GM19023 (cell line): ENCODE results near the gene IRF9.

Source experiments
- ATAC-seq: cut with Tn5 transposase; IDR thresholded peaks from one replicate; pipeline ENCODE4 v1.9.1; 2021; ENCODE audit warnings: mild to moderate bottlenecking, moderate library complexity; ENCODE audit not compliant: unreplicated experiment

Gene IRF9

GRCh38 chr14:24176599-24176998, 15.5 kb downstream of the IRF9 start:
- ATAC-seq, result no peak

GRCh38 chr14:24177041-24177825, 16.2 kb downstream of the IRF9 start:
- ATAC-seq, result no peak

DNA sequence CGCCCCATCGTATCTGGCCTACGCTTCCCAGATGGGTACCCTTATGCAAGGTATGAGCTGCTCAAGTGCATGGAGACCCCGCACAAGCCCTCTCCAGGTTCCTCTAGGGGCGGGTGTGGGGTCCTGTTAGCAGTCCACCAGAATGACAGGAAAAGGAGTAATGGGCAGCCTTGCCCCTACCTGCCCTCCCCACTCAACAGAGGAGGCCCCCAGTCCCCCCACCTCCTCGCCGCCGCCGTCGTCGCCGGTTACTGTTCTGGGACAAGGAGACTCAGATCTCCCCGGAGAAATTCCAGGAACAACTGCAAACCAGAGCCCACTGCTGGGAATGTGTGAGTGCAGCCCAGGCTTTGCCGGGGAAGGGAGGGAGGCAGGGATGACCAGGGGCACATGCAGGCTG, 16.8 kb downstream of the IRF9 start:
- no peak for ATAC-seq

GRCh38 chr14:24178399-24179178, 17.5 kb downstream of the IRF9 start:
- ATAC-seq, result no peak

DNA sequence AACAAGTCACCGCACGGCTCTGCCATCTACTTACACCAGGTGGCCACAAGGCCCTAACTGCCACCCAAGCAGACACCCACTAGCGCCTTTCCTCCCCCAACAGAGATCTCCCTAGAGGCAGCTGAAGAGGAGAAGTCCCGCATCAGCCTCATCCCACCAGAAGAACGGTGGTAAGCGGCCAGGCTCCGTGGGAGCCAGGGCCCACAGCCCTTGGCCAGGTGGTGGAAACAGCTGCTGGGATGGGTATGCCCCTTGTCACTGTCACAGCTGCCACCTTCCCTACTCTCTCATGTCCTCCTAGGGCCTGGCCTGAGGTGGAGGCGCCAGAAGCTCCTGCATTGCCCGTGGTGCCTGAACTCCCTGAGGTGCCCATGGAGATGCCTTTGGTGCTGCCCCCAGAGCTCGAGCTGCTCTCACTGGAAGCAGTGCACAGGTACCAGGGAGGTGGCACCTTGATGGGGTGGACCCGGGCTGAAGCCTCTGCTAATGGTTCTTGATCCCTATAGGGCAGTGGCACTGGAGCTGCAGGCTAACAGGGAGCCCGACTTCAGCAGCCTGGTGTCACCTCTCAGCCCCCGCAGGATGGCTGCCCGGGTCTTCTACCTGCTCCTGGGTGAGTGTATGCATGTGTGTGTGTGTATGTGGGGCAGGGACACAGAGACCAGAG, 18.4 kb downstream of the IRF9 start:
- ATAC-seq, result no peak

- ATAC-seq, result no peak
Observed at GRCh38 chr14:24179961-24180796, 19.1 kb downstream of the IRF9 start.

DNA sequence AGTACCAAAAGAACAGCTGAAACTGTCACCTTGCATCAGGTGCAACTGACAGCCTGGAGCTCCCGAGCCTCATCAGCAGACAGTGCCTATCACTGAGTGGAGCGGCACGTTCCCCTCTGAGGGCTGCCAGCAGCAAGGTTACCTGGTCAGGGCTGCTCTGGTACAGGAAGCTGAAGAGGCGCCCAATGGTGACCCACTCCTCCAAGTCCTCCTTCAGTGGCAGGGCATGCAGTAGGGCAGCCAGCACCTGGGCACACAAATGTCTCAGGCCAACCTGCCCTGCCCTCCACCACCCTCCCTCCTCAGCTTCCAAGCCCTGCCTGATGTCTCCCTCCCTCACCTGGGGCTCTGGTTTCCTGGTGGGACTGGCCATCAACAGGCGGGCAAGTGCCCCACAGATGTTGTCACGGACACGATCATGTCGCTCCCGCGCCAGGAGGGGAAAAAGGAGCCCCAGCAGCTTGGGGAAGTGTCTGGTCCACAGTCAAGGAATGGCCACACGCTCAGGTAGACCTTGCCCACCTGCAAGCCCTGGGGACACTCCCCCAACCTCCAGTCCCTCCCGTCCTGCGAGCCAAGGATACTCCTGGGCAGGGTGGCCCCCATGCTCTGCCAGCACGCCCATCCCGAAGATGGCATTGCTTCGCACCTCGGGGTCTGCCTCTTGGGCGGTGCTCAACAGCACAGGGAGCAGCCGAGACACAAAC, 20.5 kb downstream of the IRF9 start:
- no peak for ATAC-seq

DNA sequence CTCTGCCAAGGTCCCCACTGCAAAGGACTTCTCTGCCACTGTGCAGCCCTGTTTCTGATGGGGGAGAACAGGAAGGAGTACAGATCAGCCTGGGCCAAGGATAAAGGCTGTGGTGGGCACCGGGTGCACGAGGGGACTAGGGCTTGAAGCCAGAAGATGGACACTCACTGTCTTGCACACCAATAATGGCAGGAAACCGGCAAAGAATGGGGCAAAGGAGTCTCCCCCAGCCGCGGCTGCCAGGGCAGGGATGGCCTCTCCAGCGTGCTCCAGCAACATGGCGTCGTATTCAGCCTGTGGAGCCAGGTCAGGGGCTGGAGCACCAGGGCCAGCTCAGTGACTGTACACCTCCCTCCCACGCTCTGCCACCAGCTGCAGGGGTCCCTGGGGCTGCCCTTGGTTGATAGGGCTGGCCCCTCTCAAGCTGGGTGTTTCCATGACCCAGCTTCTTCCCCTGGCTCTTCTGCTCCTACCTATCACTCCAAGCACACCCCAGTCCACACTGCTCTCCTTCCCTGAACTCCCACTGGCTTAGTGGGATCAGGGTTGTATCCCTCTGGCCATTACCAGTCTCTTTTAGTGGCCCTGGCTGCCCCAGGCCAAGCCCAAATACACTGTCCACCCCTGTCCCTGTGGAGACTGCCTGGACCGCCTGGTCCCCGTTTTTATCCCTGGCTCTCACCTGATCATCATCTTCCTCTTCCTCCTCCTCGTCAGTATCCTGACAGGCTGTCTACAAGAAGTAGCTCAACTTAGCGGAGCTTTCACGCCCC, 21.2 kb downstream of the IRF9 start:
- no peak for ATAC-seq

DNA sequence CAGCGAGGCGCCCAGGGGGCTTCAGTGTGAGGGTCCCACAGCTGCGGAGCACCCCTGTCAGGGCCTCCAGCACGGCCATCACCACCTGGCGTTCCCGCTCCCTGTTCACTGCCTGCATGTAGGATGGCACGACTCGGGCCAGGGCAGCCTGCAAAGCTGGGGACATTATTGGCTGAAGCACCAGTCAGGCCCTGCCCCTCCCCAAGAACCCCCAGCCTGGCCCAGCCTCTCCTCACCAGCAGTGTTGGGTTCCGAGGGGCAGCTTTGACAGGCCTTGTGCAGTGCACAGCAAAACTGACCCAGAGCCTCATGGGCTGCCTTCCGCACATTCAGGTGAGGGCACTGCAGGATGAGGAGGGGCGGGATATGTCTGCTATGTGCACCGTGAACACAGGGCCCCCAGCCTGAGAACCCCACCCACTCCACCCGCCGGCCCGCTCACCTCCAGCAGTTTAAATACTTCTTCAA, 22.0 kb downstream of the IRF9 start:
- no peak for ATAC-seq

DNA sequence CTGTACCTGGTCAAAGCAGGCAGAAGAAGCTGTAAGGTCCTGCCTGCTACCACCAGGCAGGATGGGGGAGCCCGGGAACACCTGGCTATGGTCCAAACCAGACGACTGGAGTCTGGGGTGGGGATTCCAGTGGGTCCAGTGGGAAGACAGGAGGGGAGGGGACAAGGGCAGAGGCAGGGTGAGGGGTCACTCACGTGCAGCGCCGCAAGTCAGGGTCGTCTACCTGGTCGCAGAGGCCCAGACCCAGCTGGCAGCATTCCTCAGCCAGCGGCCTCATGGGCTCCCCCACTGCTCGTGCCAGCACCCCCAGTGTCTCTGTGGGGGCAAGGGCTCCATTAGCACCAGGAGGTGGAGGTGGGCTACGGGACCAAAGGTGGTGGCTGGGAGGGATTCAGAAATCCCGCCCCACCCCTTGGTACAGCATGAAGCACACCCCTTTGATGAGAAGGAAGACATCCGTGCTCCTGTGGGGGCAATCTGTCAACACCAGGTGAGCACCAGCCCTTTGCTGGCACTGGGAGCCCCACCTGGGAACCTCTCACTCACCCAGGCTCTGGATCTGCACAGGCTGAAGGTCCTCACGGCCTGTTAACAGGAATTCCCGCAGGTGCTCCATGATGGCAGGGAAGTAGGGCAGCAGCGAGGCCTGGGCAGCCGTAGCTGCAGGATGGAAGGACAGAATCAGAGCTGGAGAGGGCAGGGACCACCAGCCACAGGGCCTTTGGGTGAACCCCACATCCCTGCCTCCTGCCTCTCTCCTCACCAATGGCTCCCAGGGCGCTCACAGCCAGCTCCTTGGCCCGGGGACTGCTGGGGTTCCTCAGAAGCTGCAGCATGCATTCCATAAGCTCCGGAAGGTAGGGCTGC, 23.3 kb downstream of the IRF9 start:
- ATAC-seq, result no peak

GRCh38 chr14:24185026-24185425, 24.0 kb downstream of the IRF9 start:
- no peak for ATAC-seq

GRCh38 chr14:24185741-24186140, 24.7 kb downstream of the IRF9 start:
- ATAC-seq, result no peak

DNA sequence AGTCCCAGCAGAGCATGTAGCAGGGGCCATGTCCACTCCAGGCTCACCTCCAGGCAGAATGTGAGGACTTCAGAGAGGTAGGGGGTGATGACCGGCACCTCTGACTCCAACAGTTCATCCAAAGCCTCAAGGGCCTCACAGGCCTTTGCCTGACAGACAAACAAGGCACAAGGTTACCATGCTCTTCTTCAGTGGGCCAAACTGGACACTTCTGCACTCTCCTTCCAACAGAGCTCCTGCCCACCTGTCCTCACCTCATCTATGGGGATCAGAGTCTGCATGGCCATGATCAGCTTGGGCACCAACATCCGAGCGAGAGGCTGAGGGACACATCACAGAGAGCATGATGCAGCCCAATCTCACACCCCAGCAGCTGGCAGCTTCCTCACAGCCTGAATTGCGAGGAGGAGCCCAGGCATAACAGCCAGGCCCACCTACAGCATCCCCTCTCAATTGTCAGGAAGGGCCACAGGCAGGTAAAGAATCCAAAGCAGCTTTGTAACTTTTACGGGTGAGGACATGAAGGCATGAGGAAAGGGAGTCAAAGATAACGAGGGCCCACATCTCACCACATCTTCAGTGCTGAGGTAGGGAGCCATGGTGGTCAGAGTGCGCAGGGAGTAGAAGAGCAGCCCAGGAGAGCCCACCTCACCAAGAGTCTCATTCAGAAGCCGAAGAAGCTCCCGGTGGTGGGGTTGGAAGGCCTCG, 25.9 kb downstream of the IRF9 start:
- ATAC-seq, result no peak

- ATAC-seq, result no peak
Observed at GRCh38 chr14:24187539-24187915, 26.5 kb downstream of the IRF9 start.

GRCh38 chr14:24188251-24189058, 27.4 kb downstream of the IRF9 start, which contains the start of gene IPO4:
Gene IPO4, minus strand, starts transcription at chr14:24188816. Its CDS starts 29 bp downstream, at chr14:24188787.
- ATAC-seq, result peak; percentile 92

GRCh38 chr14:24189059-24189375, 28.0 kb downstream of the IRF9 start:
- ATAC-seq, result no peak

GRCh38 chr14:24189460-24189859, 28.4 kb downstream of the IRF9 start:
- no peak for ATAC-seq
